Measurements from ENCODE around the gene SYNGR3. TPM values are rescaled to one million over a fixed set of nuclear protein-coding genes. Genes with fewer than 3 reads are reported as not detected.

SYNGR3 gene
- total and polyA plus RNA-seq, 2 of the 13 experiments (the other 11 are each of a cell fraction or from before 2014, with no cell fraction given): 0.97 to 5.7 TPM

GRCh38 chr16:2026461-2027023 lies 36.8 kb downstream of the SYNGR3 start, which contains the start of gene NHERF2 (continued):
- TF ChIP-seq DR1 (CRISPR knock-in tag; IDR thresholded peaks at IDR 0.05): no peak
- TF ChIP-seq NR2C2 (CRISPR knock-in tag; IDR thresholded peaks at IDR 0.05; ENCODE audit: borderline replicate concordance): no peak
- TF ChIP-seq SRSF1 (optimal IDR thresholded peaks at IDR 0.05; ENCODE audit: low read depth, low read length): peak; percentile 18
- no peak for TF ChIP-seq TBP (CRISPR knock-in tag; IDR thresholded peaks at IDR 0.05)
- TF ChIP-seq KAT8 (CRISPR knock-in tag; IDR thresholded peaks at IDR 0.05): no peak
- no peak for TF ChIP-seq PHB2 (IDR thresholded peaks at IDR 0.05; ENCODE audit: partially characterized antibody)
- no peak for TF ChIP-seq MAF1 (CRISPR knock-in tag; IDR thresholded peaks at IDR 0.05; ENCODE audit: borderline replicate concordance)
- TF ChIP-seq TAF1 (CRISPR knock-in tag; IDR thresholded peaks at IDR 0.05): 0 out of 2 replicates have a peak, but pooled peaks have one; percentile 25
- no peak for TF ChIP-seq YEATS2 (CRISPR knock-in tag; IDR thresholded peaks at IDR 0.05; ENCODE audit: borderline replicate concordance)
- no peak for TF ChIP-seq CHD4 (IDR thresholded peaks at IDR 0.05; ENCODE audit: borderline replicate concordance, low read length)
- no peak for TF ChIP-seq BORCS8-MEF2B (CRISPR knock-in tag; IDR thresholded peaks at IDR 0.05)
- no peak for TF ChIP-seq TEF (CRISPR knock-in tag; IDR thresholded peaks at IDR 0.05)
- 0 out of 2 replicates have a peak, but pooled peaks have one; percentile 26 for TF ChIP-seq SAP130 (CRISPR knock-in tag; IDR thresholded peaks at IDR 0.05; ENCODE audit: low read depth)
- TF ChIP-seq THAP8 (CRISPR knock-in tag; IDR thresholded peaks at IDR 0.05; ENCODE audit: borderline replicate concordance): no peak
- no peak for TF ChIP-seq ZNF646 (CRISPR knock-in tag; IDR thresholded peaks at IDR 0.05)
- no peak for TF ChIP-seq ZXDC (CRISPR knock-in tag; IDR thresholded peaks at IDR 0.05)

Data from HepG2 (cell line).